ENCODE data around the gene TAS2R41. TPM values are rescaled to one million over a fixed set of nuclear protein-coding genes. Genes with fewer than 3 reads are reported as not detected.
A peak's percentile ranks its signal among the peaks of the same experiment; 100 is the strongest.

Gene TAS2R41
- total and polyA plus RNA-seq, 2 donors from 2014 or later, result not detected

- Histone ChIP-seq H3K4me1 (ENCODE audit: control insufficient read depth in 2 of 3, insufficient read depth in 2 of 3, low read depth in 1 of 3, low read length in 3 of 3) (no peaks in the 10 kb centered on the region), H3K27me3 (ENCODE audit: control insufficient read depth, insufficient read depth, low read length) (no peaks in the 10 kb centered on the region), H3K9ac (ENCODE audit: low read length in 3 of 3) (no peak overlapping the region), H3K27ac (ENCODE audit: low read depth in 2 of 2, low read length in 2 of 2) (no peak overlapping the region), H3K4me3 (ENCODE audit: low read length in 3 of 3) (no peak overlapping the region), H3K9me3 (ENCODE audit: control insufficient read depth in 2 of 3, insufficient read depth in 1 of 3, low read length in 3 of 3) (no peaks in the 10 kb centered on the region), H3K36me3 (ENCODE audit: control insufficient read depth in 2 of 3, insufficient read depth in 3 of 3, low read length in 3 of 3) (no peaks in the 10 kb centered on the region)
- no peak for TF ChIP-seq CTCF (IDR thresholded peaks at IDR 0.05; ENCODE audit: borderline replicate concordance, extremely low read depth, insufficient read depth)
- DNase-seq, result no peak
- no peak for FAIRE-seq
- intact Hi-C loops (cut with DNase I), result no loop called here
Observed at GRCh38 chr7:143444063-143444782, 33.5 kb upstream of the TAS2R41 start.

- no peak overlapping the region for H3K4me3 ChIP-seq (ENCODE audit: low read length in 3 of 3)
- H3K9me3 ChIP-seq (ENCODE audit: control insufficient read depth in 2 of 3, insufficient read depth in 1 of 3, low read length in 3 of 3), result no peaks in the 10 kb centered on the region
- FAIRE-seq (no peak), DNase-seq (peak in 1 of 5 donors; percentile 16)
- H3K27me3 ChIP-seq (ENCODE audit: control insufficient read depth, insufficient read depth, low read length), result no peaks in the 10 kb centered on the region
- TF ChIP-seq CTCF (IDR thresholded peaks at IDR 0.05; ENCODE audit: borderline replicate concordance, extremely low read depth, insufficient read depth), result no peak
- no peaks in the 10 kb centered on the region for H3K36me3 ChIP-seq (ENCODE audit: control insufficient read depth in 2 of 3, insufficient read depth in 3 of 3, low read length in 3 of 3)
- intact Hi-C loops (cut with DNase I), result no loop called here
- no peak overlapping the region for H3K27ac ChIP-seq (ENCODE audit: low read depth in 2 of 2, low read length in 2 of 2)
- no peaks in the 10 kb centered on the region for H3K4me1 ChIP-seq (ENCODE audit: control insufficient read depth in 2 of 3, insufficient read depth in 2 of 3, low read depth in 1 of 3, low read length in 3 of 3)
- no peak overlapping the region for H3K9ac ChIP-seq (ENCODE audit: low read length in 3 of 3)
Observed at GRCh38 chr7:143444785-143445184, 32.9 kb upstream of the TAS2R41 start.

GRCh38 chr7:143447466-143447865 lies 30.2 kb upstream of the TAS2R41 start:
- Histone ChIP-seq H3K9me3 (ENCODE audit: control insufficient read depth in 2 of 3, insufficient read depth in 1 of 3, low read length in 3 of 3) (no peaks in the 10 kb centered on the region), H3K4me1 (ENCODE audit: control insufficient read depth in 2 of 3, insufficient read depth in 2 of 3, low read depth in 1 of 3, low read length in 3 of 3) (no peaks in the 10 kb centered on the region), H3K9ac (ENCODE audit: low read length in 3 of 3) (no peak overlapping the region), H3K27ac (ENCODE audit: low read depth in 2 of 2, low read length in 2 of 2) (no peak overlapping the region), H3K4me3 (ENCODE audit: low read length in 3 of 3) (no peak overlapping the region), H3K27me3 (ENCODE audit: control insufficient read depth, insufficient read depth, low read length) (no peaks in the 10 kb centered on the region), H3K36me3 (ENCODE audit: control insufficient read depth in 2 of 3, insufficient read depth in 3 of 3, low read length in 3 of 3) (no peaks in the 10 kb centered on the region)
- FAIRE-seq (no peak), DNase-seq (no peak)
- no peak for TF ChIP-seq CTCF (IDR thresholded peaks at IDR 0.05; ENCODE audit: borderline replicate concordance, extremely low read depth, insufficient read depth)
- intact Hi-C loops (cut with DNase I), result no loop called here

GRCh38 chr7:143448429-143448828 lies 29.2 kb upstream of the TAS2R41 start:
- H3K4me3 ChIP-seq (ENCODE audit: low read length in 3 of 3), result no peak overlapping the region
- FAIRE-seq (no peak), DNase-seq (no peak)
- no peaks in the 10 kb centered on the region for H3K27me3 ChIP-seq (ENCODE audit: control insufficient read depth, insufficient read depth, low read length)
- TF ChIP-seq CTCF (IDR thresholded peaks at IDR 0.05; ENCODE audit: borderline replicate concordance, extremely low read depth, insufficient read depth), result no peak
- H3K9me3 ChIP-seq (ENCODE audit: control insufficient read depth in 2 of 3, insufficient read depth in 1 of 3, low read length in 3 of 3), result no peaks in the 10 kb centered on the region
- no peak overlapping the region for H3K9ac ChIP-seq (ENCODE audit: low read length in 3 of 3)
- no peak overlapping the region for H3K27ac ChIP-seq (ENCODE audit: low read depth in 2 of 2, low read length in 2 of 2)
- no peaks in the 10 kb centered on the region for H3K36me3 ChIP-seq (ENCODE audit: control insufficient read depth in 2 of 3, insufficient read depth in 3 of 3, low read length in 3 of 3)
- no peaks in the 10 kb centered on the region for H3K4me1 ChIP-seq (ENCODE audit: control insufficient read depth in 2 of 3, insufficient read depth in 2 of 3, low read depth in 1 of 3, low read length in 3 of 3)
- intact Hi-C loops (cut with DNase I), result no loop called here
